Stomach (tissue), 9 donors: ENCODE measurements around the gene CNDP1. TPM values are rescaled to one million over a fixed set of nuclear protein-coding genes. Genes with fewer than 3 reads are reported as not detected.
A peak's percentile ranks its signal among the peaks of the same experiment; 100 is the strongest.
"Not testable (repeated sequence)": the region's sequence is repeated elsewhere in the genome, so short reads cannot be mapped to it uniquely, and the experiment has no call there.

Source experiments
- DNase-seq, 2 donors: peaks; one replicate each; pipeline versions ENCODE4 v3.0.0 to v3.0.0-alpha.2; 2013 to 2019
- H3K27ac ChIP-seq, 5 donors: fragments of 200-600 bp in 4 of 5; sonication (generic) in 4 of 5; one replicate each; pipeline ENCODE4 v1.5.1; 2013 to 2019; ENCODE audit warnings: mild to moderate bottlenecking in 1 of 5, moderate library complexity in 1 of 5
- H3K27me3 ChIP-seq, 3 donors: fragments of 200-600 bp; sonication (generic); one replicate each; pipeline ENCODE4 v1.5.1; 2017 to 2019; ENCODE audit warnings: mixed run types in 1 of 3
- H3K36me3 ChIP-seq, 4 donors: fragments of 200-600 bp; sonication (generic); 1 replicate in 3 of 4; 2 replicates in 1 of 4; pipeline ENCODE4 v1.5.1; 2016 to 2019
- H3K4me1 ChIP-seq, 4 donors: fragments of 200-600 bp; sonication (generic); one replicate each; pipeline ENCODE4 v1.5.1; 2016 to 2019
- H3K4me3 ChIP-seq, 4 donors: fragments of 200-600 bp; sonication (generic) in 3 of 4; one replicate each; pipeline ENCODE4 v1.5.1; 2016 to 2019; ENCODE audit warnings: mild to moderate bottlenecking in 1 of 4
- H3K9me3 ChIP-seq, 4 donors: fragments of 200-600 bp; sonication (generic); one replicate each; pipeline ENCODE4 v1.5.1; 2016 to 2019
- EP300 ChIP-seq: sonication (generic); formaldehyde crosslinking; IDR thresholded peaks from one replicate; pipeline ENCODE4 v1.6.1; 2017; ENCODE audit warnings: antibody characterized with exemption
- POLR2A ChIP-seq, 4 donors: fragments of 450-650 bp; IDR thresholded peaks; one replicate each; pipeline ENCODE4 v1.6.1; 2016; ENCODE audit warnings: antibody characterized with exemption in 4 of 4, control low read depth in 2 of 4, mild to moderate bottlenecking in 1 of 4, moderate library complexity in 1 of 4
- POLR2AphosphoS5 ChIP-seq, 3 donors: sonication (generic); formaldehyde crosslinking; IDR thresholded peaks; one replicate each; pipeline ENCODE4 v1.6.1; 2016; ENCODE audit warnings: antibody characterized with exemption in 3 of 3
- WGBS, 5 donors: extraction: QIAGEN DNeasy Blood & Tissue Kit in 3 of 5; methylation state at CpG; one replicate each; pipeline versions ENCODE4 v1.1.5 to v1.1.7; 2013 to 2018; 5-methylcytosine and 5-hydroxymethylcytosine counted together
- intact Hi-C: fragments of 100-400 bp; cut with DNase I; formaldehyde crosslinking; loops from one replicate; pipeline ENCODE4 v1.15.1; 2023; ENCODE audit warnings: low total_unique reads
- polyA plus RNA-seq, 3 donors: library from polyadenylated mRNA; stranded (reverse); fragments of 200-250 nt; gene quantifications; one replicate each; pipeline ENCODE4 v1.2.3, GENCODE V29; 2013
- total RNA-seq, 5 donors: library from RNA; depleted of rRNA; stranded (reverse); fragments of >200 nt; gene quantifications; one replicate each; pipeline versions ENCODE4 v1.1.0 to v1.2.3, GENCODE V29; 2014 to 2016
- TF ChIP-seq, protein P1 (sequence below), 7 experiments: fragments of 450-650 bp in 4 of 7; fragments of 200-600 bp in 3 of 7; sonication (generic) in 3 of 7; IDR thresholded peaks; one replicate each; pipeline ENCODE4 v1.5.1; 2016 to 2019; ENCODE audit warnings: antibody characterized with exemption in 7 of 7, control low read depth in 2 of 7, mild to moderate bottlenecking in 1 of 7
- donor health status: healthy with polysubstance abuse.
- donor health status: Bipolar disorder and iron deficiency.
- donor health status: healthy.

Gene CNDP1
- total and polyA plus RNA-seq, 8 donors: 0.13 to 0.72 (median 0.50) TPM; not detected in 5

DNA sequence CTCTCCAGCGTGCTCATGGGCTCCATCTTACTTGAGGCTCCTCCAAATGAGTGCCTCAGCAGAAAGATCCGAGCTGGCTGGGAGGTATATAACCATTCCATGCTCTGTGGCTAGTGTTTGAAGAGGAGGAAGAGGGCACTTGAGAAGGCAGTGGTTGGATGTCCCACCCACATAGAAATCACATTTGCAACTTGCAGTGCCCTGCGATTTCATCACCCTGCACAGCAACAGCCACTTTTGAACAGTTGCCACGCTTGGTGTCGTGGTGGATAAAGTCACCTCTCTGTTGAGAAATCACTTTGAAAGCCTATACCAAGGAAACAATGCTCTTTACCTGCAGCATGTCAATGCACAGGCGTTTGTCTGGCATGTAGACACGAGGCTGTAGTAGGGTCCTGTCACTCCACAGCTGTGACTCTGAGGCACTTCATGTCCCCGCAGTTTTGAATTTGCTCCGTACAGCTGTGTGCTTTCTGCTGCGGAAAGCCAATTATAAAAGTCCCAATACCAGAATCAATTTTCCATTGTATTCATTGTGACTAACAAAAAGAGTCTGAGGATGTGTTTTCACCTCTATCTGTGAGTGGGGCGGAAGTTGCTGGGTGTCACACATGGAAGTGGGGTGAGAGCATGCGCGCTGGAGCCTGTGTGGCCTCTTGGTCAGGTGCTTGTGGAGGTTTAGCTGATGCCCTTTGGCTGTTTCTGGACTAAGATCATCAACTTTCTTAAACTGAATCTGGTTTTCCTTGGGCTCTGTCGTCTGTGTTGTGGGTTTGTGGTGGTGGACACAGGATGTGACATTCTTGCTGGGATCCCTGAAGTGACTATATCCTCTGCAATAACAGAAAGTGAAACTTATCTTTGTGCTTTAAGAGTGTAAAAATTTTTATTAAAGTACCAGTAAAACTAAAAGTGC is 35.3 kb upstream of the CNDP1 start:
- peak overlapping the region; percentile 16 to 44 (median 30) for H3K4me3 ChIP-seq
- peak; percentile 62 to 72 for DNase-seq
- TF ChIP-seq, protein P1, sequence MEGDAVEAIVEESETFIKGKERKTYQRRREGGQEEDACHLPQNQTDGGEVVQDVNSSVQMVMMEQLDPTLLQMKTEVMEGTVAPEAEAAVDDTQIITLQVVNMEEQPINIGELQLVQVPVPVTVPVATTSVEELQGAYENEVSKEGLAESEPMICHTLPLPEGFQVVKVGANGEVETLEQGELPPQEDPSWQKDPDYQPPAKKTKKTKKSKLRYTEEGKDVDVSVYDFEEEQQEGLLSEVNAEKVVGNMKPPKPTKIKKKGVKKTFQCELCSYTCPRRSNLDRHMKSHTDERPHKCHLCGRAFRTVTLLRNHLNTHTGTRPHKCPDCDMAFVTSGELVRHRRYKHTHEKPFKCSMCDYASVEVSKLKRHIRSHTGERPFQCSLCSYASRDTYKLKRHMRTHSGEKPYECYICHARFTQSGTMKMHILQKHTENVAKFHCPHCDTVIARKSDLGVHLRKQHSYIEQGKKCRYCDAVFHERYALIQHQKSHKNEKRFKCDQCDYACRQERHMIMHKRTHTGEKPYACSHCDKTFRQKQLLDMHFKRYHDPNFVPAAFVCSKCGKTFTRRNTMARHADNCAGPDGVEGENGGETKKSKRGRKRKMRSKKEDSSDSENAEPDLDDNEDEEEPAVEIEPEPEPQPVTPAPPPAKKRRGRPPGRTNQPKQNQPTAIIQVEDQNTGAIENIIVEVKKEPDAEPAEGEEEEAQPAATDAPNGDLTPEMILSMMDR (IDR thresholded peaks at IDR 0.05): no peak
- TF ChIP-seq EP300 (no peak), POLR2AphosphoS5 (IDR thresholded peaks at IDR 0.05) (peak in 1 of 3 donors; percentile 15)
- peak overlapping the region; percentile 74 to 99 (median 88) for H3K27ac ChIP-seq
- peaks cover 23 to 33% (median 30%) of the 10 kb centered on the region in 4 donors for H3K36me3 ChIP-seq
- no peaks in the 10 kb centered on the region for H3K27me3 ChIP-seq
- H3K9me3 ChIP-seq: no peaks in the 10 kb centered on the region
- WGBS, 5 donors: 44 to 67% (median 53%) methylated on average over 14 of the region's 14 CpGs
- H3K4me1 ChIP-seq: peaks cover 34 to 62% (median 47%) of the 10 kb centered on the region in 4 donors
- intact Hi-C loops: no loop called here

DNA sequence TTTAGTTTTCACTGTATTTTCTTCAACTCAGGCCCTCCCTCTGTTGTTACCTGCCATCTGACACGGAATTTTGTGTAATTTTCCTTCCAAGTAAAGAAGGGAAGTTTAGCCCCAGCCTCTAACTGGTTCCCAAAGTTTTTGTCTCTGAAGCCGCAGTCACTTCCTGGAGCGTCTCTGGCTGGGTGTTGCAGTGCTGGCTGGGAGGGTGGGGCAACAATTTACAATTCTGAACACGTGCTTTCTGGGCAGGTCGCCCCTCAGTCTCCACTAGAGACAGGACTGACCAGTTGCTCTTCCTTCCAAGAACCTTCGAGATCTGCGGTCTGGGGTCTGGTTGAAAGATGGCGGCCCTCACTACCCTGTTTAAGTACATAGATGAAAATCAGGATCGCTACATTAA is 34.7 kb upstream of the CNDP1 start:
- Histone ChIP-seq H3K4me3 (peak overlapping the region; percentile 16 to 44 (median 30)), H3K36me3 (peaks cover 30 to 39% (median 37%) of the 10 kb centered on the region in 4 donors), H3K27me3 (no peaks in the 10 kb centered on the region), H3K4me1 (peaks cover 34 to 62% (median 47%) of the 10 kb centered on the region in 4 donors), H3K27ac (peak overlapping the region; percentile 74 to 99 (median 88)), H3K9me3 (no peaks in the 10 kb centered on the region)
- peak; percentile 71 to 87 for DNase-seq
- TF ChIP-seq POLR2A (IDR thresholded peaks at IDR 0.05): no peak
- TF ChIP-seq, protein P1 (IDR thresholded peaks at IDR 0.05): no peak
- TF ChIP-seq EP300: no peak
- TF ChIP-seq POLR2AphosphoS5 (IDR thresholded peaks at IDR 0.05): peak in 2 of 3 donors; percentile 43 to 52
- 20 to 24% (median 22%) methylated on average over 9 of the region's 9 CpGs for WGBS, 5 donors
- intact Hi-C loops: no loop called here

DNA sequence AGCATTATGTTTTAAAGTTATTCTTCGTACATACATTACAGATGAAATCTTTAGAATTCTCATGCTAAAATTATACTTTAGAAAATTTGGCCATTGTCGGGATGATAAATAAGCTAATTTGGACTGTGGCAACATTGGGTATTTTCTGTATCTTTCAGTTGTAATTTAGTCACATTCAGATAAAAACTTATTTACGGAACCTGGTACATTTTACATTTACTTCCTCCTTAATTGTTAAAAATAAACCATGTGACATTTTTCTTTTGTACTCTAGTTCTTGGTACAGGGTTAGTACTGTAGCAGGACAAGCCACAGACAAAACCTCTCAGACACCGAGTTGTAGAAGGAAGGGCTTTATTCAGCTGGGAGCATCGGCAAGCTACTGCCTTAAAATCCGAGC is 33.9 kb upstream of the CNDP1 start:
- WGBS, 5 donors: 23 to 56% (median 46%) methylated on average over 6 of the region's 6 CpGs
- TF ChIP-seq, protein P1 (IDR thresholded peaks at IDR 0.05): no peak
- TF ChIP-seq POLR2A (IDR thresholded peaks at IDR 0.05) (no peak), POLR2AphosphoS5 (IDR thresholded peaks at IDR 0.05) (no peak), EP300 (no peak)
- peak overlapping the region in 3 of 4 donors; percentile 27 to 44 (median 32) for H3K4me3 ChIP-seq

DNA sequence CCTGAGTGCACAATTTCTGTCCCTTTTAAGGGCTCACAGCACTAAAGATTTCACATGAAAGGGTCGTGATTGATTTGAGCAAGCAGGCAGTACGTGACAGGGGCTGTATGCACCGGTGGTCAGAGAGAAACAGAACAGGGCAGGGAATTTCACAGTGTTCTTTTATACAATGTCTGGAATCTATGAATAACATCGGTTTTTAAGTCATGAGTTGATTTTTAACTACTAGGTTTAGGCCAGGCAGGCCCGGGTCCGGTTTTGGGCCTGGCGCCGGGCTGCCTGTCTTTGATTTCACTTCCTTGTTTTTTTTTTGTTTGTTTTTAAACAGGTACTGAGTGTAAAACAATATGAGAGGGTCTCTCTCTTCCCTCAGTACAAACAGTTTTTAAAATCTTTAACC is 33.5 kb upstream of the CNDP1 start:
- intact Hi-C loops, H3K27me3 ChIP-seq, H3K9me3 ChIP-seq, DNase-seq: not testable (repeated sequence)
- H3K27ac ChIP-seq: peak overlapping the region; percentile 66 to 99 (median 82)
- H3K4me1 ChIP-seq: peaks cover 34 to 61% (median 44%) of the 10 kb centered on the region in 4 donors
- 32 to 56% (median 49%) methylated on average over 8 of the region's 8 CpGs for WGBS, 5 donors
- peaks cover 36 to 49% (median 48%) of the 10 kb centered on the region in 4 donors for H3K36me3 ChIP-seq
- peak overlapping the region; percentile 5 to 44 (median 30) for H3K4me3 ChIP-seq

More for the DNA sequence above, 33.9 kb upstream of the CNDP1 start:
- Histone ChIP-seq H3K36me3 (peaks cover 33 to 47% (median 44%) of the 10 kb centered on the region in 4 donors), H3K9me3 (no peaks in the 10 kb centered on the region), H3K27ac (peak overlapping the region; percentile 66 to 99 (median 82)), H3K4me1 (peaks cover 34 to 58% (median 44%) of the 10 kb centered on the region in 4 donors), H3K27me3 (no peaks in the 10 kb centered on the region)
- intact Hi-C loops: no loop called here
- DNase-seq: no peak
